B cell (primary cell): ENCODE measurements around the gene ERI3. TPM values are rescaled to one million over a fixed set of nuclear protein-coding genes. Genes with fewer than 3 reads are reported as not detected.

Experiments used
- ATAC-seq: fragments of 200-7000 bp; cut with Tn5 transposase; one replicate; pipeline ENCODE4 v1.10.0; 2021; ENCODE audit warnings: low read depth, mild to moderate bottlenecking, moderate number of reproducible peaks, moderate library complexity
- CTCF ChIA-PET: fragments of 350-600 bp; sonication (Branson Sonifier 250); formaldehyde crosslinking; loops from one replicate; lab custom pipeline; 2021; ENCODE audit warnings: antibody characterized with exemption, inconsistent platforms; lab: Charles Lee
- POLR2A ChIA-PET: fragments of 350-600 bp; sonication (Branson Sonifier 250); formaldehyde crosslinking; loops from one replicate; lab custom pipeline; 2021; ENCODE audit warnings: antibody characterized with exemption; lab: Charles Lee
- DNase-seq: peaks from one replicate; pipeline ENCODE4 v3.0.0; 2013
- H2AFZ ChIP-seq: 2 replicates; pipeline ENCODE4 v1.6.1; 2012; ENCODE audit warnings: mild to moderate bottlenecking, low read depth, low read length; ENCODE audit not compliant: insufficient read depth, poor library complexity, severe bottlenecking
- H3K27ac ChIP-seq, 2 donors: 1 replicate in 1 of 2; 2 replicates in 1 of 2; pipeline ENCODE4 v1.5.1; 2012 to 2013; ENCODE audit warnings: low read length in 2 of 2, mild to moderate bottlenecking in 2 of 2, moderate library complexity in 1 of 2
- H3K27me3 ChIP-seq, 4 experiments: fragments of 200-600 bp in 1 of 4; sonication (generic) in 1 of 4; replicated peaks in 1 of 4; 1 replicate in 2 of 4; 2 replicates in 2 of 4; pipeline versions ENCODE4 v1.6.1 to v1.7.0; 2013 to 2016; ENCODE audit warnings: low read length in 3 of 4, mild to moderate bottlenecking in 2 of 4, mixed read lengths in 1 of 4, moderate library complexity in 1 of 4; ENCODE audit not compliant: insufficient read depth in 4 of 4, control insufficient read depth in 3 of 4; ENCODE audit errors: control extremely low read depth in 1 of 4
- H3K36me3 ChIP-seq, 2 experiments: replicated peaks in 1 of 2; 1 replicate in 1 of 2; 2 replicates in 1 of 2; pipeline versions ENCODE4 v1.6.1 to v1.7.1; 2013; ENCODE audit warnings: low read length in 1 of 2; ENCODE audit not compliant: insufficient read depth in 2 of 2, control insufficient read depth in 1 of 2; ENCODE audit errors: control extremely low read depth in 1 of 2, extremely low read depth in 1 of 2
- H3K4me1 ChIP-seq, 2 donors: fragments of 200-600 bp in 1 of 2; sonication (generic) in 1 of 2; 1 replicate in 1 of 2; 2 replicates in 1 of 2; pipeline versions ENCODE4 v1.5.1 to v1.6.1; 2013 to 2017; ENCODE audit warnings: low read length in 2 of 2; ENCODE audit not compliant: control insufficient read depth in 2 of 2, insufficient read depth in 2 of 2
- H3K4me2 ChIP-seq: replicated peaks from 2 replicates; pipeline ENCODE3; 2012; ENCODE audit warnings: mild to moderate bottlenecking, low read depth, low read length; ENCODE audit not compliant: poor library complexity, severe bottlenecking
- H3K4me3 ChIP-seq, 5 experiments: fragments of 200-600 bp in 1 of 5; sonication (generic) in 1 of 5; 1 replicate in 3 of 5; 2 replicates in 2 of 5; pipeline versions ENCODE4 v1.5.1 to v1.7.0; 2011 to 2016; ENCODE audit warnings: low read length in 4 of 5, mild to moderate bottlenecking in 4 of 5, low read depth in 2 of 5, control low read depth in 1 of 5, moderate library complexity in 1 of 5; ENCODE audit not compliant: insufficient read depth in 1 of 5; ENCODE audit errors: control extremely low read depth in 1 of 5, extremely low read depth in 1 of 5
- H3K79me2 ChIP-seq: fragments of 200-600 bp; sonication (generic); one replicate; pipeline ENCODE4 v1.6.0; 2016; ENCODE audit warnings: low read length; ENCODE audit not compliant: control insufficient read depth, insufficient read depth
- H3K9ac ChIP-seq: fragments of 200-600 bp; sonication (generic); 2 replicates; pipeline ENCODE4 v1.6.1; 2017; ENCODE audit warnings: mild to moderate bottlenecking, low read length, moderate library complexity
- H3K9me3 ChIP-seq, 3 donors: one replicate each; pipeline versions ENCODE4 v1.6.1 to v1.7.1; 2013; ENCODE audit warnings: low read length in 2 of 3; ENCODE audit not compliant: control insufficient read depth in 2 of 3, insufficient read depth in 1 of 3; ENCODE audit errors: control extremely low read depth in 1 of 3
- H4K20me1 ChIP-seq: 2 replicates; pipeline ENCODE4 v1.6.0; 2012; ENCODE audit warnings: mild to moderate bottlenecking, low read length; ENCODE audit not compliant: insufficient read depth, control insufficient read depth, poor library complexity, severe bottlenecking
- H3K27ac Mint-ChIP-seq: one replicate; pipeline ENCODE4 v1.8.0; 2021; ENCODE audit warnings: mixed read lengths
- H3K27me3 Mint-ChIP-seq: one replicate; pipeline ENCODE4 v1.8.0; 2021; ENCODE audit warnings: mixed read lengths
- H3K4me1 Mint-ChIP-seq: one replicate; pipeline ENCODE4 v1.8.0; 2021; ENCODE audit warnings: mixed read lengths
- H3K4me3 Mint-ChIP-seq: one replicate; pipeline ENCODE4 v1.8.0; 2021; ENCODE audit warnings: mixed read lengths
- H3K9me3 Mint-ChIP-seq: one replicate; pipeline ENCODE4 v1.8.0; 2022; ENCODE audit warnings: mixed read lengths; ENCODE audit not compliant: insufficient read depth
- CTCF ChIP-seq: fragments of 200-600 bp; IDR thresholded peaks from one replicate; pipeline ENCODE4 v1.8.0; 2022; ENCODE audit warnings: antibody characterized with exemption, mild to moderate bottlenecking
- EZH2 ChIP-seq: IDR thresholded peaks from 2 replicates; pipeline ENCODE4 v1.6.1; 2012; ENCODE audit warnings: borderline replicate concordance, low read depth, mild to moderate bottlenecking, moderate library complexity, low read length; ENCODE audit not compliant: insufficient read depth, poor library complexity, severe bottlenecking
- WGBS: methylation state at CpG from one replicate; pipeline ENCODE4 v1.1.5; 2013; ENCODE audit warnings: missing lambda C conversion rate; ENCODE audit not compliant: insufficient coverage; 5-methylcytosine and 5-hydroxymethylcytosine counted together
- intact Hi-C: fragments of 100-400 bp; cut with micrococcal nuclease; formaldehyde crosslinking; loops from one replicate; pipeline ENCODE4 v1.10.0; 2022
- polyA plus RNA-seq: library from polyadenylated mRNA; depleted of rRNA; stranded (reverse); fragments of >200 nt; gene quantifications from 2 replicates; pipeline ENCODE4 v1.2.3, GENCODE V29; 2012
- total RNA-seq, 2 donors: library from RNA; stranded (reverse); fragments of 120-200 nt in 1 of 2; gene quantifications; 1 replicate in 1 of 2; 2 replicates in 1 of 2; pipeline versions ENCODE4 v1.2.3 to v1.2.4, GENCODE V29; 2013 to 2022

ERI3 gene
- total and polyA plus RNA-seq, 2 donors (not counting 1 experiment from before 2014, with no cell fraction given): 37.5 to 53.9 TPM

GRCh38 chr1:44239961-44240371 is 115.1 kb downstream of the ERI3 start:
- Histone ChIP-seq H3K27me3 (no peaks in the 10 kb centered on the region), H3K4me1 (peaks cover 4 to 7% of the 10 kb centered on the region in 2 donors), H3K79me2 (no peaks in the 10 kb centered on the region), H3K27ac (no peak overlapping the region), H3K4me3 (no peak overlapping the region), H3K9me3 (peaks cover 0 to 3% (median 0%) of the 10 kb centered on the region in 3 donors), H2AFZ (no peak overlapping the region), H4K20me1 (no peaks in the 10 kb centered on the region), H3K9ac (no peak overlapping the region), H3K4me2 (no peak overlapping the region), H3K36me3 (peaks cover 0 to 8% of the 10 kb centered on the region in 2 experiments)
- Mint-ChIP-seq H3K9me3 (no peaks in the 10 kb centered on the region), H3K27me3 (no peaks in the 10 kb centered on the region), H3K27ac (no peak overlapping the region), H3K4me1 (peaks cover 10% of the 10 kb centered on the region), H3K4me3 (no peak overlapping the region)
- ATAC-seq (no peak), DNase-seq (no peak)
- 88% methylated on average over 3 of the region's 3 CpGs for WGBS
- ChIA-PET POLR2A (no interaction called here), CTCF (interaction anchor here (0.5 kb wide), 1 partner anchor 35 kb away, joined by 3 read pairs; no protein-coding TSS in a partner anchor)
- intact Hi-C loops: no loop called here
- no peak for TF ChIP-seq CTCF
- TF ChIP-seq EZH2: no peak

GRCh38 chr1:44239331-44239960 is 115.6 kb downstream of the ERI3 start:
- Histone ChIP-seq H2AFZ (no peak overlapping the region), H4K20me1 (no peaks in the 10 kb centered on the region), H3K4me2 (no peak overlapping the region), H3K9ac (no peak overlapping the region), H3K4me1 (peaks cover 4 to 7% of the 10 kb centered on the region in 2 donors), H3K36me3 (peaks cover 0 to 8% of the 10 kb centered on the region in 2 experiments), H3K79me2 (no peaks in the 10 kb centered on the region), H3K9me3 (peaks cover 0 to 3% (median 0%) of the 10 kb centered on the region in 3 donors), H3K4me3 (no peak overlapping the region), H3K27me3 (no peaks in the 10 kb centered on the region), H3K27ac (no peak overlapping the region)
- POLR2A ChIA-PET: no interaction called here
- TF ChIP-seq CTCF: no peak
- no peak for TF ChIP-seq EZH2
- intact Hi-C loops: no loop called here
- Mint-ChIP-seq H3K4me1 (peaks cover 10% of the 10 kb centered on the region), H3K4me3 (no peak overlapping the region), H3K27ac (no peak overlapping the region), H3K9me3 (no peaks in the 10 kb centered on the region), H3K27me3 (no peaks in the 10 kb centered on the region)
- DNase-seq (no peak), ATAC-seq (no peak)
- CTCF ChIA-PET: interaction anchor here (0.5 to 1.2 kb wide), 2 partner anchors 35 to 356 kb away, joined by 3 read pairs; no protein-coding TSS in a partner anchor
- WGBS: 25% methylated on average over 2 of the region's 8 CpGs
